Activated CD4-positive, alpha-beta memory T cell treated with anti-CD3 and anti-CD28 coated beads, Interleukin-2, amount 10 ng/mL, durations not matched to agents 7 days and 5 days (primary cell): Measurements from ENCODE around the gene TSGA10IP. TPM values are rescaled to one million over a fixed set of nuclear protein-coding genes. Genes with fewer than 3 reads are reported as not detected.
"Not testable (repeated sequence)": the region's sequence is repeated elsewhere in the genome, so short reads cannot be mapped to it uniquely, and the experiment has no call there.

ENCODE experiments used
- CTCF ChIA-PET: fragments of 350-600 bp; sonication (Branson Sonifier 250); formaldehyde crosslinking; loops from one replicate; lab custom pipeline; 2021; ENCODE audit warnings: antibody characterized with exemption, inconsistent platforms; lab: Charles Lee
- POLR2A ChIA-PET: fragments of 350-600 bp; sonication (Branson Sonifier 250); formaldehyde crosslinking; loops from one replicate; lab custom pipeline; 2021; ENCODE audit warnings: antibody characterized with exemption; lab: Charles Lee
- DNase-seq: peaks from one replicate; pipeline ENCODE4 v3.0.0-alpha.2; 2020
- H3K27ac Mint-ChIP-seq: one replicate; pipeline ENCODE4 v1.8.0; 2021; ENCODE audit warnings: mild to moderate bottlenecking, mixed read lengths
- H3K27me3 Mint-ChIP-seq: one replicate; pipeline ENCODE4 v1.8.0; 2021; ENCODE audit warnings: mixed read lengths
- H3K36me3 Mint-ChIP-seq: one replicate; pipeline ENCODE4 v1.8.0; 2021; ENCODE audit warnings: low read depth, mixed read lengths
- H3K4me1 Mint-ChIP-seq: one replicate; pipeline ENCODE4 v1.8.0; 2021; ENCODE audit warnings: mixed read lengths
- H3K4me3 Mint-ChIP-seq: one replicate; pipeline ENCODE4 v1.8.0; 2021; ENCODE audit warnings: mild to moderate bottlenecking, mixed read lengths
- H3K9me3 Mint-ChIP-seq: one replicate; pipeline ENCODE4 v1.8.0; 2021; ENCODE audit warnings: mixed read lengths
- total RNA-seq, 2 experiments: library from RNA; stranded (reverse); gene quantifications; one replicate each; pipeline ENCODE4 v1.2.3, GENCODE V29; 2021

TSGA10IP gene
- total RNA-seq, 2 experiments from 2014 or later: not detected

GRCh38 chr11:65934014-65934413, 11.3 kb upstream of the TSGA10IP start:
- Mint-ChIP-seq H3K27ac (no peak overlapping the region), H3K4me3 (no peak overlapping the region), H3K27me3 (peaks cover 9% of the 10 kb centered on the region), H3K4me1 (peaks cover 25% of the 10 kb centered on the region), H3K9me3 (no peaks in the 10 kb centered on the region), H3K36me3 (no peaks in the 10 kb centered on the region)
- no peak for DNase-seq
- POLR2A ChIA-PET: no interaction called here
- CTCF ChIA-PET: interaction anchor here (3.0 kb wide), 1 partner anchor 45 kb away, joined by 14 read pairs; the partner anchor contains the start of genes CCDC85B and FIBP

- CTCF ChIA-PET: interaction anchor here (0.9 to 1.9 kb wide), 2 partner anchors 15 to 53 kb away, joined by 3 to 7 read pairs; no protein-coding TSS in a partner anchor
- Mint-ChIP-seq H3K27ac (no peak overlapping the region), H3K4me1 (peaks cover 8% of the 10 kb centered on the region), H3K9me3 (no peaks in the 10 kb centered on the region), H3K4me3 (no peak overlapping the region), H3K27me3 (peaks cover 11% of the 10 kb centered on the region), H3K36me3 (no peaks in the 10 kb centered on the region)
- DNase-seq: no peak
- POLR2A ChIA-PET: interaction anchor here (0.9 to 1.9 kb wide), 4 partner anchors 9 to 47 kb away, joined by 4 to 6 read pairs (median 4); no protein-coding TSS in a partner anchor
Observed at GRCh38 chr11:65937766-65938165, 7.5 kb upstream of the TSGA10IP start.

GRCh38 chr11:65941720-65942310, 3.5 kb upstream of the TSGA10IP start:
- no peak for DNase-seq
- H3K4me3 Mint-ChIP-seq: no peak overlapping the region
- H3K36me3 Mint-ChIP-seq: no peaks in the 10 kb centered on the region
- H3K4me1 Mint-ChIP-seq: peaks cover 8% of the 10 kb centered on the region
- ChIA-PET CTCF (no interaction called here), POLR2A (no interaction called here)
- no peak overlapping the region for H3K27ac Mint-ChIP-seq
- peaks cover 8% of the 10 kb centered on the region for H3K27me3 Mint-ChIP-seq
- H3K9me3 Mint-ChIP-seq: no peaks in the 10 kb centered on the region

- no peak for DNase-seq
- Mint-ChIP-seq H3K27me3 (peaks cover 4% of the 10 kb centered on the region), H3K4me1 (peaks cover 8% of the 10 kb centered on the region), H3K36me3 (no peaks in the 10 kb centered on the region), H3K27ac (no peak overlapping the region), H3K4me3 (no peak overlapping the region), H3K9me3 (no peaks in the 10 kb centered on the region)
- ChIA-PET CTCF (interaction anchor here (1.2 kb wide), 1 partner anchor 15 kb away, joined by 3 read pairs; no protein-coding TSS in a partner anchor), POLR2A (no interaction called here)
Observed at GRCh38 chr11:65942531-65942930, 2.7 kb upstream of the TSGA10IP start.

GRCh38 chr11:65944191-65944590, 1.1 kb upstream of the TSGA10IP start:
- H3K27me3 Mint-ChIP-seq: peaks cover 6% of the 10 kb centered on the region
- H3K4me1 Mint-ChIP-seq: peaks cover 8% of the 10 kb centered on the region
- no peak overlapping the region for H3K4me3 Mint-ChIP-seq
- H3K36me3 Mint-ChIP-seq: no peaks in the 10 kb centered on the region
- ChIA-PET CTCF (no interaction called here), POLR2A (no interaction called here)
- H3K9me3 Mint-ChIP-seq: no peaks in the 10 kb centered on the region
- DNase-seq: no peak
- no peak overlapping the region for H3K27ac Mint-ChIP-seq

GRCh38 chr11:65944767-65945166, 513 bp upstream of the TSGA10IP start:
- POLR2A ChIA-PET: no interaction called here
- no peak overlapping the region for H3K27ac Mint-ChIP-seq
- no peaks in the 10 kb centered on the region for H3K36me3 Mint-ChIP-seq
- H3K4me1 Mint-ChIP-seq: peaks cover 8% of the 10 kb centered on the region
- no peak overlapping the region for H3K4me3 Mint-ChIP-seq
- H3K9me3 Mint-ChIP-seq: no peaks in the 10 kb centered on the region
- CTCF ChIA-PET: no interaction called here
- peaks cover 6% of the 10 kb centered on the region for H3K27me3 Mint-ChIP-seq
- DNase-seq: no peak

GRCh38 chr11:65945941-65946558, 770 bp downstream of the TSGA10IP start:
- H3K27ac Mint-ChIP-seq: no peak overlapping the region
- DNase-seq: no peak
- H3K4me1 Mint-ChIP-seq: peaks cover 7% of the 10 kb centered on the region
- H3K27me3 Mint-ChIP-seq: peaks cover 4% of the 10 kb centered on the region
- ChIA-PET CTCF (no interaction called here), POLR2A (interaction anchor here (1.2 kb wide), 1 partner anchor 16 kb away, joined by 3 read pairs; no protein-coding TSS in a partner anchor)
- H3K4me3 Mint-ChIP-seq: no peak overlapping the region
- H3K36me3 Mint-ChIP-seq: no peaks in the 10 kb centered on the region
- no peaks in the 10 kb centered on the region for H3K9me3 Mint-ChIP-seq

- no peaks in the 10 kb centered on the region for H3K9me3 Mint-ChIP-seq
- no peak for DNase-seq
- no peaks in the 10 kb centered on the region for H3K36me3 Mint-ChIP-seq
- POLR2A ChIA-PET: interaction anchor here (1.2 kb wide), 1 partner anchor 16 kb away, joined by 3 read pairs; no protein-coding TSS in a partner anchor
- no peak overlapping the region for H3K4me3 Mint-ChIP-seq
- H3K4me1 Mint-ChIP-seq: peaks cover under 1% of the 10 kb centered on the region
- peaks cover 4% of the 10 kb centered on the region for H3K27me3 Mint-ChIP-seq
- CTCF ChIA-PET: no interaction called here
- no peak overlapping the region for H3K27ac Mint-ChIP-seq
Observed at GRCh38 chr11:65946655-65947054, 1.4 kb downstream of the TSGA10IP start.

- Mint-ChIP-seq H3K4me3 (no peak overlapping the region), H3K4me1 (no peaks in the 10 kb centered on the region), H3K36me3 (no peaks in the 10 kb centered on the region), H3K27me3 (peaks cover 6% of the 10 kb centered on the region), H3K9me3 (no peaks in the 10 kb centered on the region), H3K27ac (no peak overlapping the region)
- ChIA-PET POLR2A (interaction anchor here (0.6 to 0.8 kb wide), 2 partner anchors 9 to 15 kb away, joined by 3 read pairs; no protein-coding TSS in a partner anchor), CTCF (no interaction called here)
- no peak for DNase-seq
Observed at GRCh38 chr11:65947133-65947532, 1.9 kb downstream of the TSGA10IP start.

GRCh38 chr11:65947603-65948125, 2.4 kb downstream of the TSGA10IP start:
- Mint-ChIP-seq H3K4me3 (no peak overlapping the region), H3K27ac (no peak overlapping the region), H3K9me3 (no peaks in the 10 kb centered on the region), H3K4me1 (no peaks in the 10 kb centered on the region), H3K36me3 (no peaks in the 10 kb centered on the region), H3K27me3 (peaks cover 7% of the 10 kb centered on the region)
- ChIA-PET POLR2A (interaction anchor here (0.6 to 0.8 kb wide), 2 partner anchors 9 to 15 kb away, joined by 3 read pairs; no protein-coding TSS in a partner anchor), CTCF (no interaction called here)
- no peak for DNase-seq

- H3K36me3 Mint-ChIP-seq, H3K9me3 Mint-ChIP-seq, H3K27me3 Mint-ChIP-seq, H3K4me1 Mint-ChIP-seq, CTCF ChIA-PET, H3K27ac Mint-ChIP-seq, H3K4me3 Mint-ChIP-seq, DNase-seq: not testable (repeated sequence)
- POLR2A ChIA-PET: interaction anchor here (1.2 kb wide), 1 partner anchor 59 kb away, joined by 3 read pairs; no protein-coding TSS in a partner anchor
Observed at GRCh38 chr11:65950711-65951110, 5.4 kb downstream of the TSGA10IP start.

- not testable (repeated sequence) for H3K27me3 Mint-ChIP-seq, H3K9me3 Mint-ChIP-seq, H3K27ac Mint-ChIP-seq, H3K4me1 Mint-ChIP-seq, H3K36me3 Mint-ChIP-seq, DNase-seq, H3K4me3 Mint-ChIP-seq
- ChIA-PET CTCF (interaction anchor here (0.6 kb wide), 1 partner anchor 63 kb away, joined by 3 read pairs; no protein-coding TSS in a partner anchor), POLR2A (interaction anchor here (1.2 kb wide), 1 partner anchor 60 kb away, joined by 3 read pairs; no protein-coding TSS in a partner anchor)
Observed at GRCh38 chr11:65951641-65952040, 6.4 kb downstream of the TSGA10IP start.

- no peak for DNase-seq
- no peaks in the 10 kb centered on the region for H3K9me3 Mint-ChIP-seq
- peaks cover 7% of the 10 kb centered on the region for H3K27me3 Mint-ChIP-seq
- H3K4me3 Mint-ChIP-seq: no peak overlapping the region
- ChIA-PET POLR2A (no interaction called here), CTCF (interaction anchor here (0.6 kb wide), 1 partner anchor 63 kb away, joined by 3 read pairs; no protein-coding TSS in a partner anchor)
- H3K27ac Mint-ChIP-seq: no peak overlapping the region
- H3K4me1 Mint-ChIP-seq: peaks cover 7% of the 10 kb centered on the region
- H3K36me3 Mint-ChIP-seq: no peaks in the 10 kb centered on the region
Observed at GRCh38 chr11:65952052-65952521, 6.8 kb downstream of the TSGA10IP start.
